HG03469 (cell line): ENCODE data around the gene LRIG1.

Experiments
- ATAC-seq: cut with Tn5 transposase; IDR thresholded peaks from one replicate; pipeline ENCODE4 v1.9.1; 2021; ENCODE audit warnings: mild to moderate bottlenecking, moderate library complexity, moderate number of reproducible peaks; ENCODE audit not compliant: unreplicated experiment

The LRIG1 gene

DNA sequence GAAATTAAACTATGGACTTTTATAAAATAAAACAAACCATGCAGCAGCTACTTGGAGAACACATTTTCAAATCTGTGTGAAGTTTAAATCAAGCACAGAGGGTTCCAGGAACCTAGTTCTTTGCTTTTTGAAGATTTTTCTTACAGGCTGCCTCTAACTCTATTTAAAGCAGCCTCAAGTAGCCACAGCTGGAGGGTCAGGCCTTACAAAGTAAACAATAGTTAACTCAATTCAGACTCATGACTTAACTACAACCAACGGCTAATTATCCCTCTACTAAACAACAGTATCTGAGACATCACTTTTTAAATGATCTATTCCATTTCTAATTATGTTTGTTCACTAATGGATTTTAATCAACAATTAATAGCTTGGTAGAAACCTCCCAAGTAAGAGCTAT, 9.8 kb downstream of the LRIG1 start:
- ATAC-seq: no peak

DNA sequence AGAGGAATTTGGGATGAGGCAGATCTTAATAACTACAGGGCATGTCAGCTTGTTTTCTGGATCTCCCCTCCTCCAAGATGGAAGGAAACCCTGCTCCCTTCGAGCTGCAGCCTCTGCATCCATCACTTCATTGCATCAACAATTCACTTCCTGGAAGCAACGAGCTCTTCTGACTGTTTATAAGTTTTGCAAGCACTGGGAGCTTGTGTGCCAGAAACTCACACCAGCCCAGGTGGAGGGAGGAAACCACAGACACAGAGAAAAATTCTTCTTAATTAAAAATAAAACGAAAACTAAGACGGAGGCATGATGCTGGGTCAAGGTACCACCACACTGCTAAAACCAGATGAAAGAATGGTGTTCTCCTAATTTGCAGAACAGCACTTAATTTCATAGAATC, 10.6 kb downstream of the LRIG1 start:
- ATAC-seq: no peak

DNA sequence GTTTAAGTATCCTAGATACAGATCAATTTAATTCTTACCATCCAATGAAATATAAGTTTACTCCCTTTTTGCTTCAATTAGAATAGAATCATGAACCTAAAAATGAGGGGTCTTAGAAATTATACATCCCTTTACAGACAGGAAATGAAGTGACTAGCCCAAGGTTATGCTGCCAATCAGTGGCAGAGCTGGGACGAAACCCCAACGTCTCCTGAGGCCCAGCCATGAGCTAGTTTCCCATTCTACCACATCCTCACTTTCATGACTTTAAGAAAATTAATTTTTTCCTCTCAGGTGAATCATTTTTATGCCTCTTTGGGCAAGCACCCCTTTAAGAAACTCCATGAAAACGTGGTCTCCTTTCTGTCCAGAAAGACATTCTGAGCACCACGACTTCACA, 11.2 kb downstream of the LRIG1 start:
- no peak for ATAC-seq

DNA sequence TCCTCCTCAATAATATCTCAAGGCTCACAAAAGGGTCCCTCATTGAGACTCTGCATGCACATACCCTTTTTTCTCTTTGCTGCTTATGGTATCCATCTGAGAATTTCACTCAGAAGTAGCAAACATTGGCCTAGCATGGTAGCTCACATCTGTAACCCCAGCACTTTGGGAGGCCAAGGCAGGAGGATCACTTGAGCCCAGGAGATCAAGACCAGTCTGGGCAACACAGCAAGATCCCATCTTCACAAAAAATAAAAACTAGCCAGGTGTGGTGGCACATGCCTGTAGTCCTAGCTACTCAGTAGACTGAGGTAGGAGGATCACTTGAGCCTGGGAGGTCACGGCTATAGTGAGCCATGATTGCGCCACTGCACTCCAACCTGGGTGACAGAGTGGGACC, 11.7 kb downstream of the LRIG1 start:
- no peak for ATAC-seq

DNA sequence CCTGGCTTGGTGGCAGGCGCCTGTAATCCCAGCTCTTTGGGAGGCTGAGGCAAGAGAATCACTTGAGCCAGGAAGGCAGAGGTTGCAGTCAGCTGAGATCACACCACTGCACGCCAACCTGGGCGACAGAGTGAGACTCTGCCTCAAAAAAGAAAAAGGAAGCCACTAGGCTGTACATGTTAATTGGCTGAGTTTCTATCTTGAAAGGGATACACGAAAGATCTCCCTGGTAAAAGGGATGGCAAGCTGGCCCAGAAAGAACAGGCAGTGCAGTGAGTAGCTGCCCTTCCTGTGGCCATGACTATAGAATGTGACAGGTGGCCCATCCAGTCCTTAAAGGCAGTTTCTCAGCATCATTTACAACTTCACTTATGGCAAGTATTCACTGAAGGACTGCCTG, 12.3 kb downstream of the LRIG1 start:
- ATAC-seq: no peak

DNA sequence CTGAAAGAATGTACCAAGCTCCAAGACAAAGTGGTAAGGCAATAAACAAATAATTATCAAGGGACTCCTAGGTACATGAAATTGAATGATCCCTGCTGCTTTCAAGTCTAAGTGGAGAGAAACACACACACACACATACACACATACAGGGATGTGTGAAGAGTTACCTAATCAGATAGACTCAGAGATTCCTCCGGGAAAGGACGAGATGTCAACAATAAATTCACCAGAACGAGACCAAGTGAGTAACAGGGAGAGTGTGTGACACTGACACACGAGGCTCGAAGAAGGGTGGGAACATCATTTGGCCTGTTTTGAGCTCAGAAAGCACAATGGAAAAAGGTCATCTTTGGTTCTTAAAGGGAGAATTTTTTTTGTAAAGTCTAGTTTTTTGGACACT, 13.4 kb downstream of the LRIG1 start:
- ATAC-seq: no peak

DNA sequence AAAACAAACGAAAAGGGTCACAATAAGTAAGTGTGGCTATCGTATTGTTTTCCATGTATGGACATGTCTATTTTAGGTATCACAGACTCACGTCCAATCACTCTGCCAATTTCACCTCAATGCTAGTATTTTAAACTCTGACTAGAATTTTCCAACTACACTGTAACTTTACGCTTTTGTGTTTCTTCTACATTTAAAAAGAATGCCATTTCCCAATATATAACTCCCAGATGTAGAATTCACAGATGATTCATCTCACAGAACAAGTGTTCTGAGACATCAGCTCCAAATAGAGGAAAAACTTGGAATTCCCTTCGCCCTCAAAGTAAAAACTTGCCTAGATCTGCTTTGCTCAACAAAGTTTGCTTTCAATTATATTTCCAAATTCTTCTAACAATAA, 14.2 kb downstream of the LRIG1 start:
- ATAC-seq: no peak

DNA sequence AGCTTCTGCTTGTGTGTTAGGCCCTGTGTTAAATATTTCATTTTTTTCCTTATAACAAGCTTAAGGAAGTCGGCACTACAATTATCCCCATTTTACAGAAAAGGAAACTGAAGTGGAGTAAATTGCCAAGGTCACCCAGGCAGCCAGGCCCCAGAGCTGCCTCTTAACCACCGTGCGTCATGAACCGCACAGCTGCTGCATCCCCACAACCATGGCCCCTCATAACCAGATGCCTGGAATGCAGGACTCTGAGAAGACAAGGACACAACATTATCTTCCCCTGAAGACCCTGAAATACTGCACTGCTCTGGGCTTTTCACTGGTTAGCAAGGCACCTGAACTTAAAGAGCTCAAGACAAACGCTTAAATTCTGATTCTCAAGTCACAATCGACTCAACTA, 14.6 kb downstream of the LRIG1 start:
- ATAC-seq: no peak

DNA sequence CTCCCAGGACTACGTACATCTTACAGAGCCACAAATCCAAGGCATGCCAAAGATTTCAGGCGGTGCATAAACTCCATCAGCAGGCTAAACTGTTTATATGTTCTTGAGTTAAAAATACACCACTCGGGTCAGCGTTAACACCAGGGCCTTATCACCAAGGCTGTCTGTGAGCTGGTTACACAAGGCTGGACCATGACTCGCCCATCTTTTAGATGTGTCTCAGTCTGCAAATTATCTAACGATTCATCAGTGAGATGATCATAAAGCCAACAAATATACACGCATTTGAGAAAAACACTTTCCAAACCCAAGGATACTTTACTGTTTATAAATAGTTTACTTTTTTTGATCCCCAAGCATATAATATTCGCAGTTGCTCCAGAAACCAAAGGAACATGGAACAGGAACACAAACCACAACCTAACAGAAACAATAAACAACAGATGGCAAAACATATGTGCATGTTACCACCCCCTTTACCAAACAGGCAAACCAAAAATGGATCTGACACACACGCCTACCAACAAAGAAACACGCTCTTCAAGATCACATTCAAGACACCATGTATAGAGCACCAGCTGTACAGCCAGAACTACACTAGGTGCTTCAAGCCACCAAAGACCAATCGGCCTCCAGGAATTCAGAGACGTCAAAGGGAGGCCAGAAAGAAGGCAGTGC, 15.4 kb downstream of the LRIG1 start:
- ATAC-seq: no peak

DNA sequence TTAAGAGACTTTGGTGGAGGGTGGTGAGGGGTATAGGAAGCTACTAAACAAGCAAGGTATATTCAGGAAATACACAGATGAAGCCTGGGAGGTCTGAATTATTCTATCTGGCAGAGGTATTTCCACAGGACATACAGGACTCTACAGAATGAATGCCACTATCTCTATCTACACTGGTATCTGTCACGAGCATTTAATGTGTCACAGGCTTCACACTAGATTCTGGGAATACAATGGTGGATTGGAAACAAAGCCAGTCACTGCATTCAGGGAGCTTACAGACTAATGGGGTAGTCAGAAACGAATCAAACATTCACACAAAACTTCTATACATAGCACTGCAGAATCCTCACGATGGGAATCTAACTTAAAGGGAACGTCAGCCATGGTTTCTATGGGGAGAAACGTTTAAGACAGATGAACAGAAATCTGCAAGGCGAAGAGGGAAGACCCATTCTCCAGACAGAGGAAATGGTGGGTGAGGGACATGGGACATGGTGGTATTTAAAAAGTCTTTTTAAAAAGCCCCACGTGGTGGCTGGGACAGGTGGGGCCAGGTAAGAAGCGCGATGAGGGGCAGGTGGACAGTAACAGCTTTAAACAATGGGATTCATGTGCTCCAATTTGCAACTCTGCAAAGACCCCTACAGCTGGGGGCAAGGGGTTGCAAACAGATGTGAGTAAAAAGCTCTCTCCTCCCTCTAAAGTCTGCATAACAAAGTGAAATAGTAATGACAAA, 16.5 kb downstream of the LRIG1 start:
- no peak for ATAC-seq

DNA sequence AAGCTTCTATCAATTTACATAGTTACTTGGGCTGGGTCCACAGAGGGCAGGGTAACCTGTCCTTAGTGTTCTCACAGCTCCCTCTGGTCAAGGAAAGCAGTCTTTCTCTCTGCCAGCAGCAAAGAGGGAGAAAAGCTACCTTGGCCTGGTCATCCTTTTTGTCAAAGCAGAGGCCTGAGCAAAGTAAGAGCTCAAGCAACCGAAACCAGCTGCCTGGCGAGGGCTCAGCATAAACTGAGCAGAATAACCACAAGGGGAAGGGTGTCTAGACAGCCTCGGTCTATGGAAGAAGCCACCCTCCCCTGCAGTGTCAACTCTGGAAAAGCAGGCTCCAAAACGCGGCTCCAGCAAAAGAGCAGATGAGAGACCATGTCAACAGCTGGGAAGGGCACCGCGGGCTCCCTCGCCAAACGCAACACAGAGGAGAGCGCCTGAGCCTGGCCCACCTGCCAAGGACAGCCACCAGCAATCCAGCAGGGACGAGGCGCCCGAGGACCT, 17.4 kb downstream of the LRIG1 start:
- ATAC-seq: peak; percentile 48

DNA sequence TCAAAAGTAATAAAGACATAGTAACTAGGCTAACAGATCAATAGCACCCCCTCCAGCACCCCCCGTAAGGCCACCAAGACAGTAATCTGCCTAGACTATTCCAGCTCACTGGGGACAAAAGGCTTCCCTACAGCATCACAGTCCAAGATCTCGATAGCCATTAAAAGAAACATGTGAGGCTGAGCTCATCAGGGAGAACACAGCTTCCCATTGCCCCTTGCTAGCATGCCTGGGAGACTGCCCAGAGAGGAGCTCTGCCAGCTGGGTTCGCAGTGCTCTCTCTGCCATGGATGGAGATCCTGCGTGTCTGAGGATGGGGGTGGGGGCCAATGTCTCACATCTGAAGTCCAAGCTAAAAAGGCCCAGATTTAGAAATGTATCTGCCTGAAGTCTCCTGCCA, 17.8 kb downstream of the LRIG1 start:
- no peak for ATAC-seq

DNA sequence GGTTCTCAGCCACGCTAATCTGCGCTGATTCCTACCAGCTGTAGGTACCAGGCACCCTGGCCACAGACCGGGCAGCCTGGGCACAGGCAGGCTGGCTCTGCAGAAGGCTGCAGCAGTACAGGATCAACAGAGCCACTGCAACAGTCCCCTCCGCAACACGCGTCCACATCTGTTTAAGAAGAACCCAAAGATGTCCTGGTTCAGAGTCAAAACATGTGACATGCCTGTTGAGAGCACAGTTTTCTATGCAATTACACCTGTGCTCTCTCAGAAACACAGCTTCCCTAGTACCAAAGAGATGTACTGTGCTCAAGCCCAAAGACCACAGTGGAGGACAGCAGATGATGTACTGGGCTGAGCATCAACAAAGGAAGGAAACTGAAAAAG, 18.8 kb downstream of the LRIG1 start:
- no peak for ATAC-seq

DNA sequence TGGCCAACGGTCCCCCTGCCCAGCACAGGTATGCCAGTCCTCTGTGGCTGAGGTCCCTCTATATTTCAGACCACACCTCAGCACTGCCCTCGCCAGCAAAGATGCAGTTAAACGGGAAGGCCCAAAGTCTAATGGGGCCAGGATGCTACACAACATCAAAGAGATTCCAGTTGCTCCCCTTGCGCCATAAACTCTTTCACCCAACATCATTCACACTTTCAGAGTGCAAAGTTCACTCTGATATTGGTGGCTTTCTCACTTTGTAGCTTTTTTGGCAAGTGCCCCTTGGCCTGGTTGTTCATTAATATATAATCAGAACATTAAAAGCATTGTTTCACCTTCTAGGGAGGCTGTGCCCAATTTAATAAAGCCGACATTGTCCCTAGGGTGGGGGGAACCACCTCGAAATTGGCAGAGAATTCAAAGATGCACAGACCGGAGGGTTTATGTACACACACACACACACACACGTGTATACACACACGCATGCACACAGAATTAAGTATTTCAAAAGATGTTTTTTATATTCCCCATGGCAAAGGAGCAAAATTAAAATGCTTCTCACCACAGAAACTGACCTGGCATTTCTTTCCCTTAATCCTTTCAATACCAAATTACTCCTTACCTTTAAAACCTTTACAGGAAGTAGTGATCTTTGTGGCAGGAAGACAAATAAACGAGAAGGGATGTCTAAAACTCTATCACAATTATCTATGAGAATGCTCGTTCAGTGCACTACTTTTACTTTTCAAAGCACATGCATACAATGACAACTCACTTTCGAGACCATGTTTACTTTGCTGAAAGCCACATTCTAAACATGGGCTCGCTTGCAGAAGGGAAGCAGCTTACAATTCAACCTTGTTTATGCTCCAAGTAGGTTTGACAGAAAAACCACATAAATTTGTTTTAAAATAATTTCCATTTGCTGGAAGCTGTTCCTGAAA, 19.5 kb downstream of the LRIG1 start:
- no peak for ATAC-seq

DNA sequence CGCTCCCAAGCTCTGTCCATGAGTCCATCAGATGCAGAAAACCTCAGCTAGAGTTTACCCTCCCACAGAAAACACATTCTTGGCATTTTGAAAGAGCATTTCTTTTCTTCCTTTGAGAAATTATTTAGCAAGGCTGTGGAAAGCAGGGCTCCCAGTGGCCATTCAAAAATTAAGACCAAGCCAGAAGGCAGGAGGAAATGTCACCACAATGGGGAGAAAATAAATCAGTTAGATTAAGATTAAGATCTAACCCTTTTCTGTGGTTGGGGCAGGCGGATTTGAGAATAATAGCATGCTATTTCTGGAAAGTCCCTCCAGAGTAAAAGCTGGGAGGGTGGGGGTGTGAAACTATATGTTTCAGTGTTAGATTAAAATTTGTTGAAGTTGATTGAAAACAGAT, 20.2 kb downstream of the LRIG1 start:
- no peak for ATAC-seq

DNA sequence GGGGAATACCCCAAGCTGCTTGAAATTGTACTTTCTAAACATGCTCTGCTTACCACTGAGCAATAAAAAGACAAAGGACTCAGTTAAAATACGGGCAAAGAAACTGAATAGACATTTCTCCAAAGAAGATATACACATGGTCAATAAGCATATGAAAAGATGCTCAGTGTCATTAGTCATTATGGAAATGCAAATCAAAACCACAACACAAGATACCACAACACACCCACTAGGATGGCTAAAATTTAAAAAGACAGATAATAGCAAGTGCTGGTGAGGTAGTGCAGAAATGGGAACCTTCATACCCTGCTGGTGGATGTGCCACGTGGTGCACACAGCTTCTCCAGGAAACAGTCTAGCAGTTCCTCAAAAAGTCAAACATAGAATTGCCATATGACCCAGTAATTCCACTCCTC, 21.3 kb downstream of the LRIG1 start:
- no peak for ATAC-seq

DNA sequence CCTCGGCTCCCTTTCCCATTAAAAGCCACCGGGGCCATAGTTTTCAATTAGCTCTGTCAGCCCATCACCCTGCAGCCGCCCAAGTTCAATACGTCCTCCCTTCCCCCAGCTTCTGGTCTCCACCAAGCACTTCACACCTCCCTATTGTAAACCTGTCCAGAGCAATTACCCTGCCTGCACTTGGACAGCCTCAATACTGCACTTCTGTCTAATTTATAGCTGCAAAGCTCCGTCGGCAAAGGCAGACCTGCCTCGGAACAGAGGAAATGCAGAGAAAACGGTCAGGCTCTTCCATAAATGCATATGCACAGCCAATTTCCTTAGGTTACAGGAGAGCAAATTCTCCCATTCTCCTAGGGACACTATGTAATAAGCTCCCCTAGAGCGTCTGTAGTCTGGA, 21.9 kb downstream of the LRIG1 start:
- ATAC-seq: no peak

DNA sequence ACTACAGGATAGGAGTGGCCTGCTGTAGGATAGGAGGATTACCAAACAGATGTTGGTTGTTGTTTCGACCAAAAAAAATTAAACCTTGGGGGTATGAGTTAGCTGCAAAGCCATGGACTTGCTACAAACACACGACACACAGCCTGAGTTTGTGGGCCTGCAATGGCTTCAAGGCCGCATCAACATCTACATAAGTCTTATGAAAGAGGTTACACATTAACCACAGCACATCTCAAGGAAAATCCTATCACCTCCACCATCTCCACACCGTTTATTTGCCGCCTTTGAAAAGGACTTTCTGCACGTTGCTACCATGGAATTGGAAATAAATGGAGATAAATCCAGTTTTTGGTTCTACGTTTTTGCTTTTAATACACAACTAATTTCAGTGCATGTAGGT, 23.0 kb downstream of the LRIG1 start:
- ATAC-seq: no peak

DNA sequence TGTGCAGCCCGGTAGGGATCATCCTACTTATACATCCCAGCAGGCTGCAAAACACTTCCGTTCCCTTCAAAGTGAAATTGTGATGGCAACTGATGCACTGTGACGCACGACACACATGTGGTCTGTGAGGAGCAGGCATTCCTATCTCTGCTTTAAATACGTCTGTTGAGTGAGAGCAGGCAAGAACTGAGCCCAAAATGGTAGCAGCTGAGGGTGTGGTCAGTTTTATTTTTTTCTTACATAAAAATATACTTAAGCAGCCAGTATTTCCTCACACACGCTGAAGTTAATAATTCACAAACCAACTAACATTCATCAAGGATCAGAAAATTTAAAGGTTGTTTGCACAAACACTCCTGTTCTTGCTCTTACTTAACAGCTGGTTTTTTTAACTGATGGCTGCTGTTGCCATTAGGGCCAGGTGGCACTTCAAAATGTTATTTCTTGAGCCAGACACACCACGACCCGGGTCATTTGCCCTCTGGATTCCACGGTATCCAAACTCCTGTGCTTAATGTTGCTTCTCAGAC, 23.9 kb downstream of the LRIG1 start:
- no peak for ATAC-seq

DNA sequence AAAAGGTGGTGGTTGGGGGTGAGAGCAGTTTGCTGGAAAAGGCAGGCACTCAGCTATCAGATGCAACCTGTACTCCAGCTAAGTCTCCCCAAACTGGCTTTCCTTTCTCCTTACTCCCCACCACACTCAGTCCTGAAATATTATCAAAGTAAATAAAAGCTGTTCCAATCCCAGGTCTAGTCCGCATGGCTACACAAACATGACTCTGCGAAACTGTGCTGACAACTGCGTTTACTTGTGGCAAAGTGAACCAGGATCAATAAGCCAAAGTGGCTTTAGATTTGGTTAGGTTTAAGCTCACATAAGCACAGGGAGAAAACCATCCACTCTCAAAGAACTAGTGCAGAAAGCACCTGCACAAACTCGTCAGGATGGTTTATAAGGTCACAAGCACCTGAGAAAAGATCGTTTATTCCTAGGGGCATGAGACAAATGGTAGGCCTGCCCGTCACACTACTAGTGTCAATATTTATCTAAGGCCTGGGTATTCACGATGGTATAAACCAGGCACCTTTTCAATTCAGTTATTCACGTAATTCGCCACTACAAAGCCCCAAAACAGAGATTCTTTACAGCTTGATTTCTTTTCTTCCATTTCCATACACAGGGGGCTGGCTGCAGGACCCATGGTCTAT, 25.3 kb downstream of the LRIG1 start:
- no peak for ATAC-seq

DNA sequence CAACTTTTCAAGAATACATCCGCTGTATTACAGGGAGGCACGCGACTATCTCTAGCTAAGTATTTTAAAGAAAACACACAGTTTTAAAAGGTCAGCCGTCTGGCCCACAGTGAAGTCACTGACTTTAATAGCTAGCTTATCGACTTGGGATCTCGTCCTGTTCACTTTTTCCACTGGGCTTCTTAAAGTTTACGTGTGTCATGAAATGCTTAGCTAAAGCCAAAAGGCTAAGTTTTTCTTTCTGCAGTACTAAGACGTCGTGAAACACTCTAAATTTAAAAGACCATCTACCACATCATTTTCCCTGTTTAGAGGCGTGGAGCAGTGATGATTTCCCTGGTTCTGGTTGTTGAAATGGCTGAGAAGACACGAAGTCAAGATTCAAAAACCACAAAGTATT, 27.1 kb downstream of the LRIG1 start:
- ATAC-seq: no peak
